Activated T-helper 2 cell treated with anti-CD3 and anti-CD28 coated beads, Interferon-gamma antibody, Interleukin-2, Interleukin-4, amounts not matched to agents 10 μg/mL and 5 μg/mL and 100 μg/mL, durations not matched to agents 14 hours and 24 hours and 36 hours (primary cell): ENCODE measurements around the gene MYB. TPM values are rescaled to one million over a fixed set of nuclear protein-coding genes. Genes with fewer than 3 reads are reported as not detected.
"Not testable (repeated sequence)": the region's sequence is repeated elsewhere in the genome, so short reads cannot be mapped to it uniquely, and the experiment has no call there.

Experiments
- DNase-seq: peaks from one replicate; pipeline ENCODE4 v3.0.0; 2021; ENCODE audit warnings: low spot score
- H3K27ac Mint-ChIP-seq: one replicate; pipeline ENCODE4 v1.8.0; 2021; ENCODE audit warnings: mixed read lengths
- H3K27me3 Mint-ChIP-seq: one replicate; pipeline ENCODE4 v1.8.0; 2021; ENCODE audit warnings: low read depth, mixed read lengths
- H3K36me3 Mint-ChIP-seq: one replicate; pipeline ENCODE4 v1.8.0; 2021; ENCODE audit warnings: low read depth, mixed read lengths
- H3K4me1 Mint-ChIP-seq: one replicate; pipeline ENCODE4 v1.8.0; 2021; ENCODE audit warnings: low read depth, mixed read lengths
- H3K4me3 Mint-ChIP-seq: one replicate; pipeline ENCODE4 v1.8.0; 2021; ENCODE audit warnings: low read depth, mild to moderate bottlenecking, moderate library complexity, mixed read lengths
- H3K9me3 Mint-ChIP-seq: one replicate; pipeline ENCODE4 v1.8.0; 2021; ENCODE audit warnings: mixed read lengths
- intact Hi-C: fragments of 100-400 bp; cut with micrococcal nuclease; formaldehyde crosslinking; loops from one replicate; pipeline ENCODE4 v1.15.1; 2023
- total RNA-seq: library from RNA; stranded (reverse); gene quantifications from 2 replicates; pipeline ENCODE4 v1.2.3, GENCODE V29; 2022

Gene MYB
- total RNA-seq, 1 donor from 2014 or later, result 82.5 TPM

- Mint-ChIP-seq H3K27ac (peak overlapping the region; percentile 12), H3K36me3 (no peaks in the 10 kb centered on the region), H3K4me3 (no peak overlapping the region), H3K27me3 (no peaks in the 10 kb centered on the region), H3K4me1 (peaks cover 40% of the 10 kb centered on the region), H3K9me3 (no peaks in the 10 kb centered on the region)
- intact Hi-C loops, result loop anchor here (5.0 kb wide), 1 partner anchor 36 kb away; no protein-coding TSS in a partner anchor
- peak; percentile 18 for DNase-seq
These were observed 50.3 kb downstream of the MYB start for GRCh38 chr6:135231469-135231844.

- Mint-ChIP-seq H3K4me1 (peaks cover 36% of the 10 kb centered on the region), H3K4me3 (no peak overlapping the region), H3K9me3 (no peaks in the 10 kb centered on the region), H3K27ac (peak overlapping the region; percentile 28), H3K36me3 (no peaks in the 10 kb centered on the region), H3K27me3 (no peaks in the 10 kb centered on the region)
- no peak for DNase-seq
- intact Hi-C loops, result loop anchor here (5.0 kb wide), 1 partner anchor 33 kb away; no protein-coding TSS in a partner anchor
These were observed 52.8 kb downstream of the MYB start for GRCh38 chr6:135233686-135234491.

- peaks cover 35% of the 10 kb centered on the region for H3K4me1 Mint-ChIP-seq
- no peaks in the 10 kb centered on the region for H3K36me3 Mint-ChIP-seq
- H3K9me3 Mint-ChIP-seq, result no peaks in the 10 kb centered on the region
- peak overlapping the region; percentile 28 for H3K27ac Mint-ChIP-seq
- H3K4me3 Mint-ChIP-seq, result no peak overlapping the region
- intact Hi-C loops, result loop anchor here (5.0 kb wide), 1 partner anchor 33 kb away; no protein-coding TSS in a partner anchor
- H3K27me3 Mint-ChIP-seq, result no peaks in the 10 kb centered on the region
- no peak for DNase-seq
These were observed 53.3 kb downstream of the MYB start for GRCh38 chr6:135234492-135234780.

GRCh38 chr6:135235716-135236115 is 54.6 kb downstream of the MYB start:
- no peak overlapping the region for H3K4me3 Mint-ChIP-seq
- H3K36me3 Mint-ChIP-seq, result no peaks in the 10 kb centered on the region
- intact Hi-C loops, result no loop called here
- H3K27me3 Mint-ChIP-seq, result no peaks in the 10 kb centered on the region
- peaks cover 34% of the 10 kb centered on the region for H3K4me1 Mint-ChIP-seq
- H3K9me3 Mint-ChIP-seq, result no peaks in the 10 kb centered on the region
- no peak overlapping the region for H3K27ac Mint-ChIP-seq
- no peak for DNase-seq

- H3K36me3 Mint-ChIP-seq, result no peaks in the 10 kb centered on the region
- intact Hi-C loops, result no loop called here
- H3K4me3 Mint-ChIP-seq, result no peak overlapping the region
- peaks cover 29% of the 10 kb centered on the region for H3K4me1 Mint-ChIP-seq
- no peaks in the 10 kb centered on the region for H3K27me3 Mint-ChIP-seq
- no peaks in the 10 kb centered on the region for H3K9me3 Mint-ChIP-seq
- no peak for DNase-seq
- no peak overlapping the region for H3K27ac Mint-ChIP-seq
These were observed 55.2 kb downstream of the MYB start for GRCh38 chr6:135236319-135236718.

GRCh38 chr6:135236732-135237131 is 55.6 kb downstream of the MYB start:
- Mint-ChIP-seq H3K27ac (no peak overlapping the region), H3K4me1 (peaks cover 25% of the 10 kb centered on the region), H3K36me3 (no peaks in the 10 kb centered on the region), H3K27me3 (no peaks in the 10 kb centered on the region), H3K4me3 (no peak overlapping the region), H3K9me3 (no peaks in the 10 kb centered on the region)
- intact Hi-C loops, result no loop called here
- DNase-seq, result no peak

GRCh38 chr6:135240711-135241110 is 59.6 kb downstream of the MYB start:
- H3K9me3 Mint-ChIP-seq, result no peaks in the 10 kb centered on the region
- no peak overlapping the region for H3K27ac Mint-ChIP-seq
- no peaks in the 10 kb centered on the region for H3K27me3 Mint-ChIP-seq
- H3K36me3 Mint-ChIP-seq, result no peaks in the 10 kb centered on the region
- intact Hi-C loops, result no loop called here
- no peak for DNase-seq
- H3K4me1 Mint-ChIP-seq, result peaks cover 16% of the 10 kb centered on the region
- H3K4me3 Mint-ChIP-seq, result no peak overlapping the region

GRCh38 chr6:135243871-135244796 is 63.0 kb downstream of the MYB start:
- intact Hi-C loops, result no loop called here
- no peak overlapping the region for H3K4me3 Mint-ChIP-seq
- H3K4me1 Mint-ChIP-seq, result peaks cover 7% of the 10 kb centered on the region
- DNase-seq, result no peak
- no peaks in the 10 kb centered on the region for H3K27me3 Mint-ChIP-seq
- H3K9me3 Mint-ChIP-seq, result no peaks in the 10 kb centered on the region
- H3K27ac Mint-ChIP-seq, result no peak overlapping the region
- no peaks in the 10 kb centered on the region for H3K36me3 Mint-ChIP-seq

- Mint-ChIP-seq H3K27me3 (no peaks in the 10 kb centered on the region), H3K4me1 (peaks cover 7% of the 10 kb centered on the region)
These were observed 63.7 kb downstream of the MYB start for GRCh38 chr6:135244805-135245204.

GRCh38 chr6:135246412-135247012 is 65.4 kb downstream of the MYB start:
- intact Hi-C loops, H3K4me3 Mint-ChIP-seq, H3K27ac Mint-ChIP-seq, DNase-seq, H3K27me3 Mint-ChIP-seq, H3K9me3 Mint-ChIP-seq, H3K36me3 Mint-ChIP-seq: not testable (repeated sequence)
- H3K4me1 Mint-ChIP-seq, result peaks cover 12% of the 10 kb centered on the region

More at GRCh38 chr6:135244805-135245204, 63.7 kb downstream of the MYB start:
- Mint-ChIP-seq H3K36me3 (no peaks in the 10 kb centered on the region), H3K4me3 (no peak overlapping the region), H3K9me3 (no peaks in the 10 kb centered on the region), H3K27ac (no peak overlapping the region)
- intact Hi-C loops, result no loop called here
- DNase-seq, result no peak

- no peak for DNase-seq
- Mint-ChIP-seq H3K27me3 (no peaks in the 10 kb centered on the region), H3K4me1 (peaks cover 10% of the 10 kb centered on the region), H3K27ac (no peak overlapping the region), H3K9me3 (no peaks in the 10 kb centered on the region), H3K36me3 (no peaks in the 10 kb centered on the region), H3K4me3 (no peak overlapping the region)
- intact Hi-C loops, result no loop called here
These were observed 69.1 kb downstream of the MYB start for GRCh38 chr6:135250234-135250633.

- H3K27ac Mint-ChIP-seq, result no peak overlapping the region
- H3K27me3 Mint-ChIP-seq, result no peaks in the 10 kb centered on the region
- intact Hi-C loops, result no loop called here
- peaks cover 10% of the 10 kb centered on the region for H3K4me1 Mint-ChIP-seq
- DNase-seq, result no peak
- H3K36me3 Mint-ChIP-seq, result no peaks in the 10 kb centered on the region
- no peaks in the 10 kb centered on the region for H3K9me3 Mint-ChIP-seq
- H3K4me3 Mint-ChIP-seq, result no peak overlapping the region
These were observed 69.8 kb downstream of the MYB start for GRCh38 chr6:135250751-135251497.
